LNCaP clone FGC (cell line): ENCODE data around the gene RGS3.

Experiments used
- DNase-seq: peaks from one replicate; pipeline ENCODE4 v3.0.0-alpha.2; 2011; ENCODE audit warnings: low read depth
- H3K4me3 ChIP-seq: 2 replicates; pipeline ENCODE4 v1.5.1; 2011; ENCODE audit warnings: mild to moderate bottlenecking, low read depth, low read length, control low read depth
- TF ChIP-seq, protein P1 (sequence below): IDR thresholded peaks from 2 replicates; pipeline ENCODE4 v1.5.1; 2012; ENCODE audit warnings: mild to moderate bottlenecking; ENCODE audit not compliant: control insufficient read depth, insufficient read depth; ENCODE audit errors: extremely low read depth

Gene RGS3

DNA sequence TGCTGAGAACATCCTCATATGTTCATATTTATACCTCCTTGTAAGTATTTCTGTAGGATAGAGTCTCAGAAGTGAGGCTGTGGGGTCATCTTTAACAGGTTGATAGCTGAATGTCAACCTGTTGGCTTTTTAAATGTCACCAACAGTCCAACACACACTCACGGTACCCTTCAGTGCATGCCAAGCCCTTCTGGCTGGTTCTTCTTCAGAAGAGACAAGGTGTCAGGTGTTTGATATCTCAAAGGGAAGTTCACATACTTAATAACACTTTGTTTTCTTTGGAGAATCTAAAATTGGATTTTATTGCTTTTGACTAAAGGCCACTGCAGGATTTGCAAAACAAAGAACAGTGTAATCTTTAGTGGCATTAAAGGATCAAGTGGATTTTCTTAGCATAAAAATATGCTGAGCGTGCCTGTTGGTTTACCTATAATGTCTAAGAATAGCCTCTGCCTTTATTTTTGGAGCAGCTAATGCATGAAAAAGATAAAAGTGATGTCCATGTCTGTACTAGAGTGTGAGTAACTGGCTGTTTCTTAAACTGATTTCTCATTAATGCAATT is 58.2 kb downstream of the RGS3 start:
- no peak overlapping the region for H3K4me3 ChIP-seq
- TF ChIP-seq, protein P1, sequence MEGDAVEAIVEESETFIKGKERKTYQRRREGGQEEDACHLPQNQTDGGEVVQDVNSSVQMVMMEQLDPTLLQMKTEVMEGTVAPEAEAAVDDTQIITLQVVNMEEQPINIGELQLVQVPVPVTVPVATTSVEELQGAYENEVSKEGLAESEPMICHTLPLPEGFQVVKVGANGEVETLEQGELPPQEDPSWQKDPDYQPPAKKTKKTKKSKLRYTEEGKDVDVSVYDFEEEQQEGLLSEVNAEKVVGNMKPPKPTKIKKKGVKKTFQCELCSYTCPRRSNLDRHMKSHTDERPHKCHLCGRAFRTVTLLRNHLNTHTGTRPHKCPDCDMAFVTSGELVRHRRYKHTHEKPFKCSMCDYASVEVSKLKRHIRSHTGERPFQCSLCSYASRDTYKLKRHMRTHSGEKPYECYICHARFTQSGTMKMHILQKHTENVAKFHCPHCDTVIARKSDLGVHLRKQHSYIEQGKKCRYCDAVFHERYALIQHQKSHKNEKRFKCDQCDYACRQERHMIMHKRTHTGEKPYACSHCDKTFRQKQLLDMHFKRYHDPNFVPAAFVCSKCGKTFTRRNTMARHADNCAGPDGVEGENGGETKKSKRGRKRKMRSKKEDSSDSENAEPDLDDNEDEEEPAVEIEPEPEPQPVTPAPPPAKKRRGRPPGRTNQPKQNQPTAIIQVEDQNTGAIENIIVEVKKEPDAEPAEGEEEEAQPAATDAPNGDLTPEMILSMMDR: no peak
- no peak for DNase-seq

DNA sequence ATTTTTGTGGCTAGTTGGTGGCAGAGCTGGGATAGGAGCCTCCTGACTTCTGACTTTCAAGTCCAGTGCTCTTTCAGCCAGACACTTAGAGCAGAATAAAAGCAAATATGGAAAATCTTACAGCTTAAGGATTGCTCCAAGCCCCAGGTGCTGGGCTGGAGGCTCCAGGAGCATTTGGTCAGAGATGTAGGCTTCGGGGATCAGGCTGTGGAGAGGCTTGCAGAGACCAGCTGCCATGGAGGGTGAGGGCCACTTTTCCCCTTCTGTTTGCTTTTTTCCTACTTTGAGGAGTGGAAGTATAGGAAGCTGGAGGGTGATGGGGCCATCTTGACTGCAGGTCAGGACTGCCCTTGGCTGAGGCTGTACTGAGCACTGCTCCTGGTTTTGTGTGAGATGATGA is 58.9 kb downstream of the RGS3 start:
- TF ChIP-seq, protein P1: no peak

DNA sequence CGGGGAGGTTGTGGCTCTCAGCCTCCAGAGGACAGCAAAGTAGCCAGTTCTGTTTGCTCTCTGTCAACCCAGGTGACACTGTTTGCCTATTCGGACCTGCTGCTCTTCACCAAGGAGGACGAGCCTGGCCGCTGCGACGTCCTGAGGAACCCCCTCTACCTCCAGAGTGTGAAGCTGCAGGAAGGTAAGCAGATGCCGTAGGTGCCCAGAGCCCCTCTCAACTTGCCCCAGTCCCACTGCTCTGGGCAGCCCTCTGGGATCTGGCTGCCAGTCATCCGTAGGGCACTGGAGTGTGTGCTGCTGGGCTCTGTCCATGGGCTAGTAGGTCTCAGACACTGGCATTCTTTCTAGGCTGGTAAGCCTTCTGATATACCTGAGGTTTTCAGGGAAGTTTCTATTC is 59.3 kb downstream of the RGS3 start:
- TF ChIP-seq, protein P1: no peak
- H3K4me3 ChIP-seq: no peak overlapping the region
- no peak for DNase-seq

More for the DNA sequence above, 58.9 kb downstream of the RGS3 start:
- DNase-seq: no peak
- no peak overlapping the region for H3K4me3 ChIP-seq

DNA sequence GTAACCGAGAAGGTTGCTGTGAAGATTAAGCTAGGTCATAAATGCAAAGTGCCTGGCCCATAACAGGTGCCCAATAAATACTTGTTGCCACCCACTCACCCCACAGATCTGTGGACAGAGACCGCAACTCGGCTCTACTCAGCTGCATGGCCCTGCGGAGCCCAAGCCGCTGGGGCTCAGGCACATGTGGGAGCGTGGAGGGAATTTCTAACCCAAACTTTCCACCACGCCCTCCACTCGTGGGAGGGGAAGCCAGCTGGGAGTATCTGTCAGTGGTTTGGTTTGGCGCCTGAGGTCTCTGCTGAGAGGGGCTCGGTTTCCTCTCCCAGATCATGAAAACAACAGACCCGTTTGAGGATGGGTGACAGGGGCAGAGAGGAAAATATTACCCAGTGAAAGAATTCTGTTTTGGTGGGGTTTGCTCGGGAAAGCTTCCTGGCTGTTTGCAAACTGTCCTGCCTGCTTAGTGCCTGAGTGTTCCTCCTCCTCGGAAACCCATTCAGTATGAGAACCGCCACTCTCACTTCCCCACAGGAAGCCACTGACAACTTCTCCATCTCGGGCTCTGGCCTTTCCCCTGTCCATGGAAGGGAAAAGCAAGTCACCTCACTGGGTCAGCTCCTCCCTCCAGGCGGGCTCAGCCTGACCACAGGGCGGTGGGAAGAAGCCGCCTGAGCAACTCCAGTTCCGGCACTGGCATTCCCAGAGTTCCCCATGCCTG is 60.1 kb downstream of the RGS3 start:
- no peak for DNase-seq
- TF ChIP-seq, protein P1: no peak
- H3K4me3 ChIP-seq: no peak overlapping the region

DNA sequence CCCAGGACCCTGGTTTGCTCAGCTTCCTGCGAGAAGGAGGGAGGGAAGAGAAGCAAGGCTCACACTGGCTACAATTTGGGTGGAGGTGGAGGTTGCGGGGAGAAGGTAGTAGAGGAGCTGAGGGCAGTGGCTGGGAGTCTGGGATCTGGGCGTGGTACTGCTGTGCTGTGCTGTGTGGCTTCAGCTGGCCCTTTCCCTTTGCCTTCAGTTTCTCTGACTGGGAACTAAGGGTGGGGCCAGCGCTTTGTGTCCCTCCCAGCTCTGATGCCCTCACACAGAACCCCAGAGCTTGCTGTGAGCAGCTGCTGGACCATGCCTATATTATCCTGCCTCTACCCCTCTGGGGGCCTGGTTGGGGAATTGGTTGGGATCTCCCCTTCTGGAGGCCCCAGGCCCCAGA is 60.9 kb downstream of the RGS3 start:
- TF ChIP-seq, protein P1: no peak
- H3K4me3 ChIP-seq: no peak overlapping the region
- no peak for DNase-seq

DNA sequence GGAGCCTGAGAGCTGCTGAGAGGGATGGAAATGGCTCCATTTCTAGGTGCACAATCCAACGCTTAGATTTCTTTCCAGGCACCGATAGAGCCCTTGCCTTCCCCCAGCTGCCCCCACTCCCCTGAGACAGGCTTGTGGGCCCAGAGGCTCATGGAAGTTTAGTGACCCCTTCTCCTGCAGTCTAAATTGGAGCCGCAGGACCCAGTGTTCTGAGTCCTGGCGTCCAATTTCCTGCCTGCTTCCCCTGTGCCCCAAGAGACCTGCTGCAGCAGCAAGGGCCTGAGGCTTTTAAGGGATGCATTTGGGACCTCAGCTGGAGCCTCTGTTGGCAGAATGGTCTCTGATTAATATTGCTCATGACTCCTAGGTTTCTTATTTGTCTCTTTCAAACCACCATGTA is 61.7 kb downstream of the RGS3 start:
- no peak overlapping the region for H3K4me3 ChIP-seq
- no peak for DNase-seq
- TF ChIP-seq, protein P1: no peak

DNA sequence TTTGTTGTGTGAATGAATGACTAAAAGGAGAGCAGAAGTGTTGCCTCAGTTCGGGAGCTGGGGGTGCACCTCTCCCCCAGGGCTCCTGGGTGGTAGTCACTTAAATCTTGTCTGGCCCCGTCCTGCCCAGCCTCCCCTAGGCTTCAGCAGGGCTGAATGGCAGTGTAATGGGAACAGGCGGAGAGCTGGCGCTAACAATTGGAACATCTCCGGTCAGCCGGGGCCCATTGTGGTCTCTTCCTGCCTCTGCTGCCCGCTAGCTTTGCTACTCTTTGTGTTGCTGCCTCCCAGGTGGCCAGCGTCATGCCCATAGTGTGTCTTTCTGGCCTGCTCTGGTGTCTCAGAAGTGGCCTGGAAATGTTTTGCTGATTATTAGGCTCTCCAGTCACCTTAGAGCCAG is 62.3 kb downstream of the RGS3 start:
- TF ChIP-seq, protein P1: no peak
- no peak for DNase-seq

More for the DNA sequence above, 62.3 kb downstream of the RGS3 start:
- no peak overlapping the region for H3K4me3 ChIP-seq
